NOMO-1 (cell line): ENCODE results near the gene BUB3.

Experiments used
- DNase-seq, 2 experiments: peaks; one replicate each; lab custom pipeline; 2025; ENCODE audit not compliant: unreplicated experiment in 2 of 2; lab: John Stamatoyannopoulos, UW

Gene BUB3

DNA sequence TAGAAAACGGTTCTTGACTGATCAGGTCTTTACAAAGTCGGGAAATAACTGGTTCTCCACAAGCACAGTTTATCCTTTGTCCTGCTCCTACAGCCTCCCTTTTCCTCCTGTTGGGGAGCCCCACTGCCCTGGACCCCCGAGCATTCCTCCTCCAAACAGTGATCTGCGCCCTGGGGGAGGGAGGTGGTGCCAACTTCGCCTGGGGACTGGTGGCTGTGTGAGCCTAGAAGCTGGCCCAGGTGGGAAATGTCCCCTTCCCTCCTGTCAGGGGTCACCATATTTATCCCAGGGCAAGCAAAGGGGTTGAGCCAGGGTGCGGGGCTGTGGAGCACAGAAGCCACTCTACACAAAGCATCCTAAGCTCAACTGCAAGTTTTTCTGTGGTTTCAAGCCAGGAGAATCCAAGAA is 13.2 kb upstream of the BUB3 start:
- DNase-seq: no peak

- DNase-seq: no peak
These were observed 12.2 kb upstream of the BUB3 start for GRCh38 chr10:123141791-123142700.

DNA sequence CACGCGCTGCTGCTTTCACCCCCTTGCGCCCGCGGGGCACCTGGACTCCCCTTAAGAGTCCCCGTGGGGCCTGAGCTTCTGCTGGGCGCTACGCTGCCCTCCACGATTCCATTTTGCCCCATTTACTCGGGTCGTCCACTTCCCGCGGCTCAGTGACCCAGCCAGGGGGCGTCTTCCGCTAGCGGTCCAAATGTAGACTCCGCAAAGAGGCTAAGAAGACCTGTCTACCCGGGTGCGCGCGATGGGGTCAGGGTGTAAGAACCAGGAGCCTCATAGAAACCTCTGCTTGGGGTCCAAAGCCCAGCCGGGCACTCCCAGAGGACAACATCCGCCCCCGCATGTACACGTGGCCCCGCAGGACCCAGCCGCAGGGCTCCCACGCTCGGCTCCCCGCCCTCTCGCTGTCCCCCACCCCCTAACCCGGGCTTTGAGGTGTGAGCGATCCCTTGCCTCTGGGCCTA is 11.5 kb upstream of the BUB3 start:
- no peak for DNase-seq

DNA sequence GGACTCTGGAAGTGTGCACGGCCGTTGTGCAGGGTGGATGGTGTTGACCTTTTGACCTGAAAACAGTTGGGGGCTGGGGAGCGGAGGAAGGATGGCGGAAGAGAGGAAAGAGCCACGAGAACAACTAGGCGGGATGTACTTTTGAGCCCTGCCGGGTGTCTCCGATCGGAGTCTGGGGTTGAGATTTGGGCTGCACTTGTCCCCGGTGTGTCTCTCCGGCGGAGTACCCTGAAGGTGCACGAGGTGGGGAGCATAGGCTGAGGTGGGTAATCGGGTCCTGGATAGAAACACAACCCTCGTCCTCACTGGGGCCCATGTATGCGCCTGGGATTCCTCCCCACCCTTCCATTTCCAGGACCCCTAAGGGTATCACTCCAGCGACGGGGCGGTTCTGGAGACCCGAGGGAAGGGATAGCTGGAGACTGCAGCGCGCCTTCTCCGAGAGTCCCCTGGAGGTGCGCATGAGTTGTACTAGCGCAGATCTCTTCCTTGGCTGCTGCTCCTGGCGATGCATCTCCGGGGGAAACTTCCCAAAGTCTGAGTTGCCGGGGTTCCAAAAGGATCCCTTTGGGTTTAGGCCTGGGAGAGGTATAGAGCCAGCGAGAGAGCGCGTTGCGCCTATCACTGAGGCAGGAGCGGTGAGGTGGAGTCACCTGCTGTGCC is 10.9 kb upstream of the BUB3 start:
- no peak for DNase-seq

GRCh38 chr10:123143825-123144168 is 10.4 kb upstream of the BUB3 start:
- DNase-seq: no peak

GRCh38 chr10:123144697-123145541 is 9.3 kb upstream of the BUB3 start:
- no peak for DNase-seq

DNA sequence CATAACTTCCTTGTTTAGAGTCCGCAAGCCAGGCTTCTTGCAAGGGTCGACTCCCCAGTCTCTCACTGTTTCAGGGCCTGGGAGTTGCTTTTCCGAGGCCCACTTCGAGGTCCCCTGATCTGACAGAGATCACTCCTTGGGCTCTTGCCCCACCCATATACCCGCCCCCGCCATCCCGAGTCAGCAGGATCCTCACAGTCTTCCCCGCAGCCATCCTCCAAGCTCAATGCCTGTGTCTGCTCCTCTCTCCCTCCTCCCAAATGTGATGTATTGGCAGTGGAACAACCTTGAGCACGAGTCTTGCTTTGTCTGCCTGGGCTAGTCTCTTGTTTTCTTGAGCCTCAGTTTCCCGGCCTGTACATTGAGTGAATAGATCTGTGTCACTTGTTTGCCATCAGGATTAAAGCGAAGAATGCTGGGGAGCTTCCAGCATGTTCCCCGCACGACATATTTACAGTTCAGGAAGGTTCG is 8.6 kb upstream of the BUB3 start:
- DNase-seq: no peak

GRCh38 chr10:123146013-123146893 is 7.9 kb upstream of the BUB3 start:
- DNase-seq: no peak

DNA sequence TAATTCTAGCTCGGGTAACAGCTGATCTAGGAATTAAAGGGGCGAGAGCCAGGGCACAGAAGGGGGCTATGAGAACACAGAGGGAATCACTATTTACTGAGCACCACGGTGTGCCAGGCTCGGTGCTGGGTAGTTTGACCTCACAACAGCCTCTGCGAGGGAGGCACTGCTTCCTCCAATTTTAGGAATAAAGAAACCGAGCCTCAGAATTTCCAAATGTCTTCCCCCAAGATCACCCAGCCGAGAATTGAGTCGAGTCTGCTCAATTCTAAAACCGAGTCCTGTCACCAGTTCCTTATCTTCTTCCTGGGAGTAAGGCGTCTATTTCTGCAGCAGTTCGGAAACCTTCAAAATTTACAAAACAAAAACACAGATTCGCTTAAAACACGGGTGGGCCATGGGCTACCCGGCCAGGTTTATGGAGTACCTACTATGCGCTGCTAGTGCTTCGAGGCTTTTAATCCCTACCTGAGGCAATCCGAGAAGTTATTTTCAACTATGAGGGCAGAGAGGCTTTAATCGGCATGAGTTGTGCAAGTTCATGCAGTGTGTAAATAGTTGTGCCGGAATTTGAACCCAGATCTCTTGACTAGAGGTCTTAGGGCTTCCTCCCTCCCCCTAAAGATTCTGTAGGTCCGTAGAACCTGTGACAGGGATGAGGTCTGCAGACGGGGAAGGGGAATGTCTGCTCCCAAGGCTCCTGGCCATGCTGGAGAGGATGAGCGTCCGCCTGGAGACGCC is 7.1 kb upstream of the BUB3 start:
- no peak for DNase-seq

DNA sequence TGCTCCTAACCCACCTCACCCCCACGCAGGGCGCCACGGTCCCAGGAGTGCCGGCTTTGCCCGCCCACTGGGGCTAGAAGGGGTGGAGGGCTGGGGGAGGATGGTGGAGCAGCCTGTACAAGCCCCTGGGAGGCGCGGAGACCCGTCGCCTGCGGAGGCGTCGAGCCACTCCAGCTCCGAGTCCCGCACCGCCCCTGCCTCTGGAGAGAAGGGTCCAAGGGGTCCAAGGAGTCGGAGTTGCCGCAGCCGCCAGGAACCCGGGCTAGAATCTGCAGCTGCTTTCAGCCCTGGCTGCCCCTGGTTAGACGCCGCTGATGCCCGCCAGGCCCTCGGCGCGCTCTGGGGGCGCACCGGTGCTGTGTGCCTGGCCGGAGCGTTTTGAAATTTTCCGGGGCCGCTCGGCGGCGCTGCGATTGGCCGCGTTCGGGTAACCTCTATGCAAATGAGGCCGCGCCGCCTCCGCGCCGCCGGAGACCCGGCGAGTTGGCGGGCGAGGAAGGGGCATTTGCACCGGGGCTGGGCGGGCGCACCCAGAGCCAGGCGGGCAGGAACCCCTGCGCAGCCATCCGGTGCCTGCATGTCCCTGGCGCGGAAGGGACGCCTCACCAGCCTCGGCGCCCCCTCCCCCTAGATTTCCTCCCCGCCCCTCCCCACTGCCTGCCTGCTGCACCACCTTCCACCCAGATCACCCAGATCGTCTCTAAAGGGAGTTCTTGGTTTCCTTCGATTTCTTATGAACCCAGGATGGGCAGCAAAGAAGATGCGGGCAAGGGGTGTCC is 6.4 kb upstream of the BUB3 start, which contains the start of gene HMX2:
Gene HMX2 (plus strand): TSS at position 502 of the 779 bp plus-strand sequence. CDS start 243 bp downstream, at position 745.
- no peak for DNase-seq

DNA sequence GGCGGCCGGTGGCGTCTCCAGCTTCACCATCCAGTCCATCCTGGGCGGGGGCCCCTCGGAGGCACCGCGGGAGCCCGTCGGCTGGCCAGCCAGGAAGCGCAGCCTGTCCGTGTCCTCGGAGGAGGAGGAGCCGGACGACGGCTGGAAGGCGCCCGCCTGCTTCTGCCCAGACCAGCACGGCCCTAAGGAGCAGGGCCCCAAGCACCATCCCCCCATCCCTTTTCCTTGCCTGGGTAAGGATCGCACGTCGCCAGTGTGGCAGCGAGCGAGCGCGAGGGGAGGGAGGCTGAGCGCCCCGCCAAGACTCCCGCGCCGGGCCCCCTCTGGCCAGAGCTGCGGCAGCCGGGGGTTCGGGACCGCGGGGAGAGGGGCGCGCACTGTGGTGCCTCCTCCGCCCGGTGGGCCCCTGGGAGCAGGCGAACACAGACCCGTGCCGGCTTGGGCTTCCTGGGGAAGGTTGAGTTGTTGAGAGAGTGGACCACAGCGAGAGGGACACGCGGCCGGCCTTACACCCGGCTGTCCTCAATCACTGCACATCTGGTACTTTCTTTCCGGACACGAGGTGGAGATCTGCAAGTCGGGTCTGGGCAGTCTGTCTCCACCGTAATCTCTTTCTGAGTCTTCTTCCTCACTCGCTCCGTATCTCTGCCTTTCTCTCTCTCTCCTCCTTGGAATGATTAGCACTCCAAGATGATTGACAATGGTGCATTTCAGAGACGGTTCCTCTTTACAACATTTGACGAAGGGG is 5.6 kb upstream of the BUB3 start:
- no peak for DNase-seq

GRCh38 chr10:123149162-123149567 is 5.0 kb upstream of the BUB3 start:
- DNase-seq: no peak

DNA sequence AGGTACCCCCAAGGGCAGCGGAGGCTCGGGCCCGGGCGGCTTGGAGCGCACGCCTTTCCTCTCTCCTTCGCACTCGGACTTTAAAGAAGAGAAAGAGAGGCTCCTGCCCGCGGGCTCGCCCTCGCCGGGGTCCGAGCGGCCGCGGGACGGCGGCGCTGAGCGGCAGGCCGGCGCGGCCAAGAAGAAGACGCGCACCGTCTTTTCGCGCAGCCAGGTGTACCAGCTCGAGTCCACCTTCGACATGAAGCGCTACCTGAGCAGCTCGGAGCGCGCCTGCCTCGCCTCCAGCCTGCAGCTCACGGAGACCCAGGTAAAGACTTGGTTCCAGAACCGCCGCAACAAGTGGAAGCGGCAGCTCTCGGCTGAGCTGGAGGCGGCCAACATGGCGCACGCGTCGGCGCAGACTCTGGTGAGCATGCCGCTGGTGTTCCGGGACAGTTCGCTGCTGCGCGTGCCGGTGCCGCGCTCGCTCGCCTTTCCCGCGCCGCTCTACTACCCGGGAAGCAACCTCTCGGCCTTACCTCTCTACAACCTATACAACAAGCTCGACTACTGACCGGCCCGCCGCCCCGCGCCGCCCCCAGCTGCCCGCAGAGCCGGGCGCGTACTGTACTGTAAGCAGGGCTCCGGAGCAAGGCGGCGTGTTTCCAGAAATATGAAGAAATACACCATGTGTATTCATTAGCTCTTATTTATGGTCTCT is 4.5 kb upstream of the BUB3 start:
- peak in 1 of 2 experiments; percentile 27 for DNase-seq

DNA sequence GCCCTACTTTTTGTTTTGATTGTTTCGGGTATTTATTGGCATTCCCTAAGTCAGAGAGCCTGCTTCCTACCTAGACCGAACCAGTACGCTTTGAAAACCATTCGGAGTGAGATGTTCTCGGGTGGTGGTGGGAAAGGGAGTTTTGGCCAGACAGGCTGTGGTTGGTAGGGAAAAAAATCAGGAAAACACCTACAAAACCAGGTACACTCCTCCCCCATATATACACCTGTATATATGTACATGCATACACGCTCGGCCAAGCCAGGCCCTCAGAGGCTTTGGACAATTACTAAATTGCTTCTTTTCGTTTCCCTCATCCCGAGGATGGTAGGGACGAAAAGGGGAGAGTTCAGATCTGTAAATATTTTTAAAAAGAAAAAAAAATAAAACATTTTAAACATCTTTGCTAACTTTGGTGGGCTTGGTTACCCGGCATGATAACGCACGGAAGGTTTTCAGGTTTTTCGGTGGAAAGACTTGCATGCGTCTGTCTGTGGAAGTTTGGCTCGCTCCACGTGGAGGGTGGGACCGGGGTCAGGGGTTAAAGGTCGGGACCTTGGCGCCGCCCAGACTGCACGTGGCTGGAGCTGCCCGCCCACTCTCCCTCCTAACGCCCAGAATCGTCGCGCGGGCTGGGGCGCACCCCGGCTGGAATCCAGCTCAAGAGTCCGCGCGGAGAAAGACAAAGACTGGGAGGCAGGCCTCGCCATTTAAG is 3.8 kb upstream of the BUB3 start:
- no peak for DNase-seq

- peak in 1 of 2 experiments; percentile 50 for DNase-seq
These were observed 3.0 kb upstream of the BUB3 start for GRCh38 chr10:123150986-123151736.

GRCh38 chr10:123151737-123152135 is 2.5 kb upstream of the BUB3 start:
- DNase-seq: no peak
